KMS-11 (cell line): ENCODE measurements around the gene NYNRIN.

Source experiments
- H2AFZ ChIP-seq: fragments of 200-600 bp; sonication (generic); 2 replicates; pipeline ENCODE4 v1.6.1; 2016; ENCODE audit warnings: antibody characterized with exemption, mixed run types, low read depth
- H3K27ac ChIP-seq: fragments of 200-600 bp; sonication (generic); 2 replicates; pipeline ENCODE4 v1.6.1; 2016; ENCODE audit warnings: mild to moderate bottlenecking, mixed run types
- H3K27me3 ChIP-seq: fragments of 200-600 bp; sonication (generic); 2 replicates; pipeline ENCODE4 v1.6.1; 2017; ENCODE audit warnings: mild to moderate bottlenecking, low read depth, mixed run types, moderate library complexity; ENCODE audit not compliant: insufficient read depth
- H3K36me3 ChIP-seq: fragments of 200-600 bp; sonication (generic); 2 replicates; pipeline ENCODE4 v1.6.1; 2017; ENCODE audit warnings: mild to moderate bottlenecking, mixed run types; ENCODE audit not compliant: insufficient read depth
- H3K4me1 ChIP-seq: fragments of 200-600 bp; sonication (generic); 2 replicates; pipeline ENCODE4 v1.6.1; 2016; ENCODE audit warnings: mild to moderate bottlenecking, low read depth, mixed run types; ENCODE audit not compliant: poor library complexity, severe bottlenecking
- H3K4me2 ChIP-seq: fragments of 200-600 bp; sonication (generic); 2 replicates; pipeline ENCODE4 v1.7.0; 2016; ENCODE audit warnings: mild to moderate bottlenecking, mixed run types
- H3K4me3 ChIP-seq: fragments of 200-600 bp; sonication (generic); IDR thresholded peaks from 2 replicates; pipeline ENCODE4 v1.6.1; 2017; ENCODE audit warnings: low read depth, low read length, mixed read lengths; ENCODE audit not compliant: insufficient read depth
- H3K79me2 ChIP-seq: fragments of 200-600 bp; sonication (generic); 2 replicates; pipeline ENCODE4 v1.6.1; 2016; ENCODE audit warnings: low read depth, mixed run types; ENCODE audit not compliant: insufficient read depth
- H3K9ac ChIP-seq: fragments of 200-600 bp; sonication (generic); 2 replicates; pipeline ENCODE4 v1.6.1; 2016; ENCODE audit warnings: mild to moderate bottlenecking, mixed run types
- H4K20me1 ChIP-seq: fragments of 200-600 bp; sonication (generic); 2 replicates; pipeline ENCODE4 v1.6.1; 2016; ENCODE audit warnings: mild to moderate bottlenecking, mixed run types; ENCODE audit not compliant: insufficient read depth
- TF ChIP-seq, protein P1 (sequence below): fragments of 200-600 bp; sonication (generic); conservative IDR thresholded peaks from 2 replicates; pipeline ENCODE4 v1.6.1; 2017; ENCODE audit warnings: low read depth, mild to moderate bottlenecking, antibody characterized with exemption, low read length, moderate library complexity, mixed read lengths

The NYNRIN gene

DNA sequence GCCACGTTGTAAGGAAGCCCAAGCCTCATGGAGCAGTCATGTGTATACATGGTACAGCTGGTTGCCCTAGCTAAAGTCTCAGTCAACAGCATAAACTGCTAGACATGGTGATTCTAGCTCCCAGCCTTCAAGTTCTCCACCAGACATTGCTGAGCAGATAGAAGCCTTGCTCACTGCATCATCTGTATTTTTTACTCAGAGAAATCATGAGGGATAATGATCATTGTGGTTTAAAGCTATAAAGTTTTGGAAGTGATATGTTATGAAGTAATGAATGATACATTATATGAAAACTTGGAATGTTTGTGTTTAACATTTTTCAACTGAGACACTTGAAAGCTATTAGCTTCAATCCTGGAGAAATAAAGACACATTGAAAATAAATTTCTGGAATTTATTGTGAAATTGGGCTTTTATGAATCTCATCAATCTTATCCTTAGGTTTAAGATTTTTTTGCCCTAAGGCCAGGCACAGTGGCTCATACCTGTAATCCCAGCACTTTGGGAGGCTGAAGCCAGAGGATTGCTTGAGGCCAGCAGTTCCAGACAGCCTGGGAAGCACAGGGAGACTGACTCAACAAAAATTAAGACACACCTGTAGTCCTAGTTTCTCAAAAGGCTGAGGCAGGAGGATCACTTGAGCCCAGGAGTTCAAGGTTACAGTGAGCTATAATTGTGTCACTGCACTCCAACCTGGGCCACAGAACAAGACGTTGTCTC, 36.4 kb upstream of the NYNRIN start:
- Histone ChIP-seq H3K36me3 (no peaks in the 10 kb centered on the region), H3K27ac (no peak overlapping the region), H3K79me2 (no peaks in the 10 kb centered on the region), H3K9ac (no peak overlapping the region), H3K4me2 (no peak overlapping the region), H3K4me3 (no peak overlapping the region), H3K27me3 (no peaks in the 10 kb centered on the region), H3K4me1 (peaks cover 14% of the 10 kb centered on the region), H2AFZ (no peak overlapping the region), H4K20me1 (no peaks in the 10 kb centered on the region)
- TF ChIP-seq, protein P1, sequence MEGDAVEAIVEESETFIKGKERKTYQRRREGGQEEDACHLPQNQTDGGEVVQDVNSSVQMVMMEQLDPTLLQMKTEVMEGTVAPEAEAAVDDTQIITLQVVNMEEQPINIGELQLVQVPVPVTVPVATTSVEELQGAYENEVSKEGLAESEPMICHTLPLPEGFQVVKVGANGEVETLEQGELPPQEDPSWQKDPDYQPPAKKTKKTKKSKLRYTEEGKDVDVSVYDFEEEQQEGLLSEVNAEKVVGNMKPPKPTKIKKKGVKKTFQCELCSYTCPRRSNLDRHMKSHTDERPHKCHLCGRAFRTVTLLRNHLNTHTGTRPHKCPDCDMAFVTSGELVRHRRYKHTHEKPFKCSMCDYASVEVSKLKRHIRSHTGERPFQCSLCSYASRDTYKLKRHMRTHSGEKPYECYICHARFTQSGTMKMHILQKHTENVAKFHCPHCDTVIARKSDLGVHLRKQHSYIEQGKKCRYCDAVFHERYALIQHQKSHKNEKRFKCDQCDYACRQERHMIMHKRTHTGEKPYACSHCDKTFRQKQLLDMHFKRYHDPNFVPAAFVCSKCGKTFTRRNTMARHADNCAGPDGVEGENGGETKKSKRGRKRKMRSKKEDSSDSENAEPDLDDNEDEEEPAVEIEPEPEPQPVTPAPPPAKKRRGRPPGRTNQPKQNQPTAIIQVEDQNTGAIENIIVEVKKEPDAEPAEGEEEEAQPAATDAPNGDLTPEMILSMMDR: no peak

DNA sequence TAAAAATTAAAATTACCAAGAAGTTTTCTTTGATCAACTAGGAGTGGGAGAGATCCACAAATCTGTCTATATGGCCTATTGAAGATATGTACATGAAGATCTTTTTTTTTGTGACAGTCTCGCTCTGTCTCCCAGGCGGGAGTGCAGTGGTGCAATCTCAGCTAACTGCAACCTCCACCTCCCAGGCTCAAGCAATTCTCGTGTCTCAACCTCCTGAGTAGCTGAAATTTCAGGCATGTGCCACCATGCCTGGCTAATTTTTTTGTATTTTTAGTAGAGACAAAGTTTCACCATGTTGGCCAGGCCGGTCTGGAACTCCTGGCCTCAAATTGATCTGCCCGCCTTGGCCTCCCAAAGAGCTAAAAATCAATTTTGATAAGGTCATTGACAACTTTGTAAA, 35.4 kb upstream of the NYNRIN start:
- TF ChIP-seq, protein P1: no peak
- Histone ChIP-seq H3K36me3 (no peaks in the 10 kb centered on the region), H2AFZ (no peak overlapping the region), H4K20me1 (no peaks in the 10 kb centered on the region), H3K27me3 (no peaks in the 10 kb centered on the region), H3K9ac (no peak overlapping the region), H3K4me3 (no peak overlapping the region), H3K4me1 (peaks cover 14% of the 10 kb centered on the region), H3K79me2 (no peaks in the 10 kb centered on the region), H3K27ac (no peak overlapping the region), H3K4me2 (no peak overlapping the region)

GRCh38 chr14:24364841-24365240, 34.0 kb upstream of the NYNRIN start:
- no peak overlapping the region for H3K4me3 ChIP-seq
- TF ChIP-seq, protein P1: no peak
- no peaks in the 10 kb centered on the region for H3K79me2 ChIP-seq
- no peaks in the 10 kb centered on the region for H3K36me3 ChIP-seq
- H3K27ac ChIP-seq: no peak overlapping the region
- peak overlapping the region; percentile 46; the same call in 1 of the 2 replicates for H3K4me2 ChIP-seq
- H4K20me1 ChIP-seq: no peaks in the 10 kb centered on the region
- no peaks in the 10 kb centered on the region for H3K27me3 ChIP-seq
- H3K9ac ChIP-seq: no peak overlapping the region
- H2AFZ ChIP-seq: peak overlapping the region; percentile 88; the same call in 1 of the 2 replicates
- peaks cover 14% of the 10 kb centered on the region for H3K4me1 ChIP-seq

- H3K9ac ChIP-seq: peak overlapping the region; percentile 35; the same call in 1 of the 2 replicates
- no peaks in the 10 kb centered on the region for H3K79me2 ChIP-seq
- peak overlapping the region; percentile 64 for H3K27ac ChIP-seq
- peaks cover 14% of the 10 kb centered on the region for H3K4me1 ChIP-seq
- H3K4me3 ChIP-seq: no peak overlapping the region
- no peaks in the 10 kb centered on the region for H3K27me3 ChIP-seq
- H3K36me3 ChIP-seq: no peaks in the 10 kb centered on the region
- peak overlapping the region; percentile 88 for H2AFZ ChIP-seq
- peak overlapping the region; percentile 46 for H3K4me2 ChIP-seq
- TF ChIP-seq, protein P1: peak; percentile 73
- H4K20me1 ChIP-seq: no peaks in the 10 kb centered on the region
These were observed 33.0 kb upstream of the NYNRIN start for GRCh38 chr14:24365600-24366412.
